Thymus (tissue), 11 donors: ENCODE data around the gene YWHAG. TPM values are rescaled to one million over a fixed set of nuclear protein-coding genes. Genes with fewer than 3 reads are reported as not detected.
"Not testable (repeated sequence)": the region's sequence is repeated elsewhere in the genome, so short reads cannot be mapped to it uniquely, and the experiment has no call there.

Experiments used
- DNase-seq, 9 donors: peaks; one replicate each; pipeline ENCODE4 v3.0.0-alpha.2; 2013; ENCODE audit warnings: low spot score in 9 of 9, low read depth in 6 of 9, missing footprints in 1 of 9
- H3K27ac ChIP-seq, 2 donors: one replicate each; pipeline ENCODE4 v1.5.1; 2013; ENCODE audit warnings: control low read depth in 1 of 2, low read depth in 1 of 2, low read length in 1 of 2, mild to moderate bottlenecking in 1 of 2, moderate library complexity in 1 of 2
- H3K27me3 ChIP-seq, 2 donors: one replicate each; pipeline ENCODE4 v1.5.1; 2013; ENCODE audit warnings: low read length in 1 of 2; ENCODE audit not compliant: control insufficient read depth in 2 of 2, insufficient read depth in 1 of 2
- H3K36me3 ChIP-seq, 2 donors: one replicate each; pipeline ENCODE4 v1.5.1; 2013; ENCODE audit warnings: low read length in 1 of 2, mild to moderate bottlenecking in 1 of 2, moderate library complexity in 1 of 2; ENCODE audit not compliant: control insufficient read depth in 2 of 2, insufficient read depth in 2 of 2
- H3K4me1 ChIP-seq, 2 donors: one replicate each; pipeline ENCODE4 v1.5.1; 2013; ENCODE audit warnings: low read length in 2 of 2; ENCODE audit not compliant: control insufficient read depth in 2 of 2, insufficient read depth in 2 of 2
- H3K4me3 ChIP-seq, 2 donors: one replicate each; pipeline ENCODE4 v1.5.1; 2013; ENCODE audit warnings: low read length in 2 of 2, control low read depth in 1 of 2, mild to moderate bottlenecking in 1 of 2
- H3K9me3 ChIP-seq, 2 donors: one replicate each; pipeline ENCODE4 v1.5.1; 2013; ENCODE audit warnings: low read length in 1 of 2, mild to moderate bottlenecking in 1 of 2; ENCODE audit not compliant: control insufficient read depth in 2 of 2, insufficient read depth in 1 of 2
- WGBS: extraction: QIAGEN DNeasy Blood & Tissue Kit; methylation state at CpG from one replicate; pipeline ENCODE4 v1.1.7; 2013; 5-methylcytosine and 5-hydroxymethylcytosine counted together
- polyA plus RNA-seq: library from polyadenylated mRNA; stranded (reverse); fragments of 200-250 nt; gene quantifications from one replicate; pipeline ENCODE4 v1.2.3, GENCODE V29; 2013
- total RNA-seq: library from RNA; stranded (reverse); fragments of 120-200 nt; gene quantifications from one replicate; pipeline ENCODE4 v1.2.4, GENCODE V29; 2013
- donor health status: healthy.

The YWHAG gene
- total and polyA plus RNA-seq, 2 donors, result 16.0 to 47.1 TPM

GRCh38 chr7:76302347-76303201 lies 56.2 kb downstream of the YWHAG start, which contains the start of gene HSPB1:
Gene HSPB1, plus strand, starts transcription at chr7:76302673. Its CDS starts 40 bp downstream, at chr7:76302713.
- Histone ChIP-seq H3K27me3 (peaks cover 0 to 9% of the 10 kb centered on the region in 2 donors), H3K4me1 (peaks cover 29 to 59% of the 10 kb centered on the region in 2 donors), H3K9me3 (peaks cover 0 to 4% of the 10 kb centered on the region in 2 donors), H3K36me3 (peaks cover 0 to 4% of the 10 kb centered on the region in 2 donors), H3K27ac (peak within 1 kb of the TSS; percentile 93 to 96), H3K4me3 (peak within 1 kb of the TSS; percentile 64 to 88)
- under 1% methylated on average over 75 of the region's 75 CpGs for WGBS
- peak in 7 of 9 donors; percentile 61 to 88 (median 73) for DNase-seq

GRCh38 chr7:76301000-76301399 lies 57.8 kb downstream of the YWHAG start:
- DNase-seq, result no peak
- Histone ChIP-seq H3K9me3 (peaks cover 0 to 4% of the 10 kb centered on the region in 2 donors), H3K27ac (peak overlapping the region in 1 of 2 donors; percentile 2), H3K4me1 (peaks cover 15 to 48% of the 10 kb centered on the region in 2 donors), H3K36me3 (peaks cover 0 to 4% of the 10 kb centered on the region in 2 donors), H3K27me3 (peaks cover 0 to 9% of the 10 kb centered on the region in 2 donors), H3K4me3 (no peak overlapping the region)
- over 99% methylated on average over 3 of the region's 3 CpGs for WGBS

- Histone ChIP-seq H3K4me3 (no peak overlapping the region), H3K36me3 (peaks cover 0 to 4% of the 10 kb centered on the region in 2 donors), H3K9me3 (peaks cover 0 to 4% of the 10 kb centered on the region in 2 donors), H3K27me3 (peaks cover 0 to 9% of the 10 kb centered on the region in 2 donors), H3K4me1 (peaks cover 15 to 40% of the 10 kb centered on the region in 2 donors), H3K27ac (no peak overlapping the region)
- WGBS, result 96% methylated on average over 7 of the region's 7 CpGs
- no peak for DNase-seq
Observed at GRCh38 chr7:76300166-76300731, 58.5 kb downstream of the YWHAG start.

GRCh38 chr7:76296743-76297740 lies 61.7 kb downstream of the YWHAG start:
- H3K9me3 ChIP-seq, result no peaks in the 10 kb centered on the region
- H3K27me3 ChIP-seq, result no peaks in the 10 kb centered on the region
- 92% methylated on average over 22 of the region's 22 CpGs for WGBS
- H3K4me3 ChIP-seq, result no peak overlapping the region
- DNase-seq, result no peak
- peaks cover 9 to 22% of the 10 kb centered on the region in 2 donors for H3K4me1 ChIP-seq
- H3K36me3 ChIP-seq, result no peaks in the 10 kb centered on the region
- peak overlapping the region; percentile 55 to 69 for H3K27ac ChIP-seq

GRCh38 chr7:76294344-76295024 lies 64.3 kb downstream of the YWHAG start:
- H3K4me1 ChIP-seq, result peaks cover 13 to 29% of the 10 kb centered on the region in 2 donors
- H3K27me3 ChIP-seq, result peaks cover 0 to under 1% of the 10 kb centered on the region in 2 donors
- H3K36me3 ChIP-seq, result no peaks in the 10 kb centered on the region
- WGBS, result 54% methylated on average over 20 of the region's 20 CpGs
- H3K9me3 ChIP-seq, result no peaks in the 10 kb centered on the region
- H3K4me3 ChIP-seq, result no peak overlapping the region
- peak overlapping the region; percentile 74 to 89 for H3K27ac ChIP-seq
- DNase-seq, result peak in 1 of 9 donors; percentile 40

- no peak for DNase-seq
- H3K4me1 ChIP-seq, result peaks cover 13 to 29% of the 10 kb centered on the region in 2 donors
- H3K4me3 ChIP-seq, result no peak overlapping the region
- H3K36me3 ChIP-seq, result no peaks in the 10 kb centered on the region
- 85% methylated on average over 8 of the region's 8 CpGs for WGBS
- peaks cover 0 to 3% of the 10 kb centered on the region in 2 donors for H3K27me3 ChIP-seq
- H3K9me3 ChIP-seq, result no peaks in the 10 kb centered on the region
- H3K27ac ChIP-seq, result peak overlapping the region in 1 of 2 donors; percentile 66
Observed at GRCh38 chr7:76293407-76293901, 65.3 kb downstream of the YWHAG start.

- H3K4me3 ChIP-seq, H3K36me3 ChIP-seq, H3K27me3 ChIP-seq, H3K9me3 ChIP-seq, DNase-seq: not testable (repeated sequence)
- WGBS, result 94% methylated on average over 5 of the region's 5 CpGs
- H3K27ac ChIP-seq, result peak overlapping the region in 1 of 2 donors; percentile 54
- H3K4me1 ChIP-seq, result peaks cover 13 to 29% of the 10 kb centered on the region in 2 donors
Observed at GRCh38 chr7:76292911-76293310, 65.9 kb downstream of the YWHAG start.

- H3K27ac ChIP-seq, result peak overlapping the region; percentile 1 to 75
- no peak overlapping the region for H3K4me3 ChIP-seq
- H3K27me3 ChIP-seq, result peaks cover 0 to 6% of the 10 kb centered on the region in 2 donors
- no peaks in the 10 kb centered on the region for H3K9me3 ChIP-seq
- H3K36me3 ChIP-seq, result no peaks in the 10 kb centered on the region
- DNase-seq, result peak in 1 of 9 donors; percentile 37
- peaks cover 13 to 26% of the 10 kb centered on the region in 2 donors for H3K4me1 ChIP-seq
- 4% methylated on average over 5 of the region's 5 CpGs for WGBS
Observed at GRCh38 chr7:76292213-76292573, 66.6 kb downstream of the YWHAG start.
